IPS-11a (cell line): Measurements from ENCODE around the gene ZNF652.

Experiments
- H3K4me3 ChIP-seq: one replicate; pipeline ENCODE4 v1.5.1; 2013; ENCODE audit warnings: low read depth, low read length, control low read depth

ZNF652 gene

DNA sequence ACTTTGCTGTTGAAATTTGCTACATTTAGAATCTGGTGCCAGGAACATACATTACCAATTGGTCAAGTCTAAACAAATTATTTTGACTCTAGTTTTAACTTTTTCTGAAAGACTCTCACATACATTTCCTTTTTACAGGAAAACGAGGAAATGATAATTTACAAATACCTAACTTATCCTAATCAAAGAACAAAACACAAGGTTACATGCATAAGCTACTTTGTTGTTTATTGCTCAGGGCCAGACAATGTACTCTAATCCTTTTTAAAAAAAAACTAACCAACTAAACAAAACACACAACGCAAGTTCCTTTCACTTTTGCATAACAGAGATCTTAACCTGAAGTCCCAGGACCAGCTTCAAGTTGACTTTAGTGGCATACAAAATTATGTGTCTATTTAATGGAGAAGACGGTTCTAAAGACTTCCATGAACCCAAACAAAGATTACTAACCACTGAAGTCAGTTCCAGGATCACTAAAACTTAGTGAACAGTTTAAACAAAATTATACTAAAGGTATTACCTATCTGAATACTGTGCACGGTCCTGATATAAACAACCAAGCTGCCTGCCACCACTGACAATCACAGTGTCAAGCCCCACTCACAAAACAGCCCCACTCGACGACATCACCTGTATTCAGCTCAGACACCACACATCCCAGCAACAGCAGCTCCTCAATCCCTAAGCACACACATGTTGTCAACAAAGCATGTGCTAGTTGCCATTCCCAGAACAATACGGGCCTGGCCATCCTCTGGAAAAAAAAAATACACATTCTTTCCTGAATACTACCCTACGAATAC, 1.9 kb downstream of the ZNF652 start:
- H3K4me3 ChIP-seq = peak overlapping the region; percentile 88

- no peak overlapping the region for H3K4me3 ChIP-seq
Observed at GRCh38 chr17:49358641-49359247, 3.3 kb downstream of the ZNF652 start.

GRCh38 chr17:49357516-49357915, 4.5 kb downstream of the ZNF652 start:
- no peak overlapping the region for H3K4me3 ChIP-seq

DNA sequence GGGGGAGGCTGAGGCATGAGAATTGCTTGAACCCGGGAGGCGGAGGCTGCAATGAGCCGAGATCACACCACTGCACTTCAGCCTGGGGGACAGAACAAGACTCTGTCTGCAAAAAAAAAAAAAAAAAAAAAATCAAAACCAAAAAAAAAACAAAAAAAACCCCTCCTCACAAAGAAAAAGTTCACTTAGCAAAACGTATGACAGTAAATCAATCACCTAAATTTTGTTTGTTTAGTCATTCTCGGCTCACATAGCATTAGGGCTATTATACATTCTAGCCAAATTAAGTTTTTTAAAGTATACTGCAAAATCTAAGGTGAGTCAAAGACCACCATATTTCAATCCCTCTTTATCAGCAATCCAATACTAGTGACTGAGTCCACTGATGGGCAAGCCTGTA, 5.7 kb downstream of the ZNF652 start:
- H3K4me3 ChIP-seq = no peak overlapping the region

GRCh38 chr17:49353607-49354006, 8.4 kb downstream of the ZNF652 start:
- H3K4me3 ChIP-seq = no peak overlapping the region

- no peak overlapping the region for H3K4me3 ChIP-seq
Observed at GRCh38 chr17:49352587-49353154, 9.4 kb downstream of the ZNF652 start.

DNA sequence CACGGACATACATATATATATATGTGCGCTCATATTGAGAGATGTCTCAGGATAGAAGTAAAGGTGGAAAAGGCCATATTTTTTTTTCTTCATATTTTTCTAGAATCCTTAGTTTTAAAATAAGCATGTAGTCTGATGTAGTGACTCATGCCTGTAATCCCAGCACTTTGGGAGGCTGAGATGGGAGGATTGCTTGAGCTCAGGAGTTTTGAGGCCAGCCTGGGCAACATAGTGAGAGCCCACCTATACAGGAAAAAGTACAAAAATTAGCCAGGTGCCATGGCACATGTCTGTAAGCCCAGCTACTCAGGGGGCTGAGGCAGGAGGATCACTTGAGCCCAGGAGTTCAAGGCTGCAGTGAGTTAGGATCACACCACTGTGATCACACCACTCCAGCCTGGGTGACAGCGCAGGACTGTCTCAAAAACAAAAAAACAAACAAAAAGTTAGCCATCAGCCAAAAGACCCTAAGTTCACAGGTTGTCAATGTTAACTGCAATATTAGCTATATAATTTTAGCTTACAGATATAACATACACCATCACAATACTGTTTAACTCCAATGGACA, 10.4 kb downstream of the ZNF652 start:
- H3K4me3 ChIP-seq = no peak overlapping the region

DNA sequence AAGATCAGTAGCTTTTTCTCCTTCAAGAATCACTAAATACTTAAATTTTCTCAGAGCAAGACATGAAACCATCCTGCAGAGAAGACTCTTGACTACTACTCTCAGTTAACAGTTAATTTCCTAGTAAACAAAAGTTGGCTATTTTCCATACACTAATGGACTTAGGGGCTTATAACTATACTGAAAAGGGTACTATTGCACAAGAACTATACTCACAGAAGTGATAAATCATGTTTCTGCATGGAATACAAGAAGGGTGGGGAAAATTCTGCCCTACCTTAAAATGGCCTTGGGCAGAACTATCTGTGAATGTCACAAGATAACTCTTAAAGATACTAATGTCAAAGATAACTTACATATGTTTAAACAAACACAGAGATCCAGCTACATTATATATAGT, 12.5 kb downstream of the ZNF652 start:
- no peak overlapping the region for H3K4me3 ChIP-seq

DNA sequence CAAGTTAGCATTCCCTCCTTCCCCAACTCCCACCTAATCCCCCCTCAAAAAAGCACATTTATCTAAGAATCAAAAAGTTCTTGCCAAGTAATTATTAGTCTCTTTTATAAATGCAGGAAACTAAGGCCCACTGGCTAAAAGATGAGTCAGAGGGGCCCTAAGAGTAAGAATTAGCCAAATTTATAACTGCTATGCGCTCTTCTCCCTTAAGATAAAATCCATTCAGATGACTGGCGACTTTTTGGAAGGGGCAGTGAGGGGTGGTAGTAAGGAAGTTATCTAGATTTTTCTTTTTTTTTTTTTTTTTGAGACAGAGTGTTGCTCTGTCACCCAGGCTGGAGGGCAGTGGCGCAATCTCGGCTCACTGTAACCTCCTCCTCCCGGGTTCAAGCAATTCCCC, 17.1 kb downstream of the ZNF652 start:
- no peak overlapping the region for H3K4me3 ChIP-seq

DNA sequence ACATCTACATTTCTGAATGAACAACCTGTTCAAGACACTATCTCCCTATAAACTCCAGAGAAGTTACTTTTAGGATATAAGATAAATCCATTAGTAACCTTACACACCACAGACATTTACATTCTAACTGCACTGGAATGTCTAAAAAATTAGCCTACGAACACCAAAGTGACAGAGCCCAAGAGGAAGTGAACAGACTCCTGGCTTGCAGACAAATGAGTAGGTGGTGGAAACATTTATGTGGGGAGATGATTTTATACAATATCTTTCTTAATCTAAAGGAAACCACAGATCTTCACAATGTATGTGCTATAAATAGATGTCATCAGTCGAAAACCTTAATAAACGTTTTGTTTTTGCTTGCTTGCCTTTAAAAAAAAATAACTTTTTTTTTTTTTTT, 18.8 kb downstream of the ZNF652 start:
- no peak overlapping the region for H3K4me3 ChIP-seq

DNA sequence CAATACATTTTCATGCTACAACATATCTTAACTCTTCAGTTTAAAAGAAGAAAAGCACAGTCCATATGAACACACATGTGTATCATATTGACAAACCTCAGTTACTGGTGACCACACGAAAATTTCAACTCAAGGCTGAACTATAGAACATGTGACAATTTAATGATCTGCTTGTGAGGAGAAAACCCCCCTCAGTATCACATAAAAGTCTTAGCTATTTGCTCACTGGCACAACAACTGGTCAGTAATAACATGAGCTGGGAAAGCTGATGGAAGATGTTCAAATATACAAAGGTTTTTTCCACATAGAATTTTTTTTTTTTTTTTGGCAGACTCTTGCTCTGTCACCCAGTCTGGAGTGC, 19.5 kb downstream of the ZNF652 start:
- H3K4me3 ChIP-seq = no peak overlapping the region

- no peak overlapping the region for H3K4me3 ChIP-seq
Observed at GRCh38 chr17:49341356-49341755, 20.7 kb downstream of the ZNF652 start.

GRCh38 chr17:49339354-49339753, 22.7 kb downstream of the ZNF652 start:
- H3K4me3 ChIP-seq = no peak overlapping the region

GRCh38 chr17:49338883-49339282, 23.2 kb downstream of the ZNF652 start:
- H3K4me3 ChIP-seq = no peak overlapping the region

DNA sequence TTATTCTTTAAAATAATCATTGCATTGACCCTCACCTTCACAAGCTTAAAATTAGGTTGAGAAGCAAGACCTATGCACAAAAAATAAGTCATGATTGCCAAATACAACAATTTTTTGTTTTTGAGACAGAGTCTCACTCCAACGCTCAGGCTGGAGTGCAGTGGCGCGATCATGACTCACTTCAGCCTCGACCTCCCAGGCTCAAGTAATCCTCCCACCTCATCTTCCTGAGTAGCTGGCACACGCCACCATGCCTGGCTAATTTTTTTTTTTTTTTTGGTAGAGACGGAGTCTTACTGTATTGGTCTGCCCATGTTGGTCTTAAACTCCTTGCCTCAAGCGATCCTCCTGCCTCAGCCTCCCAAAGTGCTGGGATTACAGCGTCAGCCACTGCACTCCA, 24.2 kb downstream of the ZNF652 start:
- H3K4me3 ChIP-seq = no peak overlapping the region

- no peak overlapping the region for H3K4me3 ChIP-seq
Observed at GRCh38 chr17:49334744-49335512, 27.1 kb downstream of the ZNF652 start.

DNA sequence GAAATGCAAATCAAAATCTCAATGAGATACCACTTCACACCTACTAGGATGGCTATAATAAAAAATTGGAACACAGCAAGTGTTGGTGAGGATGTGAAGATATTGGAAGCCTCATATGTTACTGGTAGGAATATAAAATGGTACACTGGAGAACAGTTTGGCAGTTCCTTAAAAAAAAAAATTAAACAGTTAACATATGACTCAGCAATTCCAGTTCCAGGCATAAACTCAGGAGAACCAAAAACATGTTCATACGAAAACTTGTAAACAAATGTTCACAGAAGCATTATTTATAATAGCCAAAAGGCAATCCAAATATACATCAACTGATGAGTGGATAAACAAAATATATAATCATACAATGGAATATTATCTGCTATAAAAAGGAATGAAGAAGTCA, 28.2 kb downstream of the ZNF652 start:
- H3K4me3 ChIP-seq = no peak overlapping the region

- no peak overlapping the region for H3K4me3 ChIP-seq
Observed at GRCh38 chr17:49327835-49328784, 33.9 kb downstream of the ZNF652 start.

DNA sequence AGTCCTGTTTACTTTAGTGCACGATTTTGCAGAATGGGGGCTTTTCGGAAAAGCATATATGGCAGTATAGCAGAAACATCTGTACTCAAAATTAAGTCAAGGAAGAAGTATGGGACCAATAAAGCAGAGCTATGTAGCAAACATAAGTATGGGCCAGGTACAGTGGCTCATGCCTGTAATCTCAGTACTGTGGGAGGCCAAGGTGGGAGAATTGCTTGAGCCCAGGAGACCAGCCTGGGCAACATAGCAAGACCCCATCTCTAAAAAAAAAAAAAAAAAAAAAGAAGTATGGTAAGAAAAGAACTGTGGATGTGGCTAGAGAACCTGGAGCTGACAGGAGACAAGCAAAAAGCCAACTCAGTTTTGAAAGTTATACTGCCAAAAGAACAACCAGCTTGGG, 36.1 kb downstream of the ZNF652 start:
- H3K4me3 ChIP-seq = no peak overlapping the region

GRCh38 chr17:49318435-49318965, 43.5 kb downstream of the ZNF652 start:
- H3K4me3 ChIP-seq = no peak overlapping the region
